ENCODE results near the gene PLPP1. TPM values are rescaled to one million over a fixed set of nuclear protein-coding genes. Genes with fewer than 3 reads are reported as not detected.
A peak's percentile ranks its signal among the peaks of the same experiment; 100 is the strongest.

The PLPP1 gene
- total RNA-seq, 1 experiment from 2014 or later = 7.5 TPM

DNA sequence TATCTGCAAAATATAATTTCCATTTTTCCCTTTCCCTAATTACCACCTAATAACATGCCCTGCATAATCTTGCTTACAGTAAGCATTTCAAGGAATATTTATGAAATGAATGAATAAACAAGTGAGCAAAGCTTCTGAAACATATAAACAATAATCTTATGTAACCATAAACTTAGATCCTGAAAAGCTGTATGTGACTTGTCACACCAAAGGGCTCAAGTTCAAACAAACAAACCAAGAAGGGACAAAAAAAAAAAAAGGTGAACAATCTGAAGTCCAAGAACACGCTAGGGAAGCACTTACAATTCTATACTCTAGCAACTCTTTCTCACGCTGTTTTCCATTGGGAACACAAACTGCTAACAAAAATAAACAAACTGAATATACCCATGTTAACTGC lies 36.3 kb downstream of the PLPP1 start:
- no TSS peak for BruUV-seq (replicated peaks)
- ChIA-PET POLR2A (no interaction called here), CTCF (interaction anchor here (0.7 kb wide), 1 partner anchor 33 kb away, joined by 3 read pairs; no protein-coding TSS in a partner anchor)
- no peak overlapping the region for H3K27ac Mint-ChIP-seq (ENCODE audit: low read depth, unreplicated experiment)
- intact Hi-C loops (cut with micrococcal nuclease) = no loop called here
- H3K4me3 Mint-ChIP-seq (ENCODE audit: unreplicated experiment) = no peak overlapping the region
- H3K27me3 Mint-ChIP-seq (ENCODE audit: insufficient read depth, unreplicated experiment) = no peaks in the 10 kb centered on the region
- no peak for DNase-seq (ENCODE audit: unreplicated experiment)
- no peaks in the 10 kb centered on the region for H3K36me3 Mint-ChIP-seq (ENCODE audit: insufficient read depth, unreplicated experiment)
- H3K9me3 Mint-ChIP-seq (ENCODE audit: unreplicated experiment) = no peaks in the 10 kb centered on the region
- TF ChIP-seq, protein P1, sequence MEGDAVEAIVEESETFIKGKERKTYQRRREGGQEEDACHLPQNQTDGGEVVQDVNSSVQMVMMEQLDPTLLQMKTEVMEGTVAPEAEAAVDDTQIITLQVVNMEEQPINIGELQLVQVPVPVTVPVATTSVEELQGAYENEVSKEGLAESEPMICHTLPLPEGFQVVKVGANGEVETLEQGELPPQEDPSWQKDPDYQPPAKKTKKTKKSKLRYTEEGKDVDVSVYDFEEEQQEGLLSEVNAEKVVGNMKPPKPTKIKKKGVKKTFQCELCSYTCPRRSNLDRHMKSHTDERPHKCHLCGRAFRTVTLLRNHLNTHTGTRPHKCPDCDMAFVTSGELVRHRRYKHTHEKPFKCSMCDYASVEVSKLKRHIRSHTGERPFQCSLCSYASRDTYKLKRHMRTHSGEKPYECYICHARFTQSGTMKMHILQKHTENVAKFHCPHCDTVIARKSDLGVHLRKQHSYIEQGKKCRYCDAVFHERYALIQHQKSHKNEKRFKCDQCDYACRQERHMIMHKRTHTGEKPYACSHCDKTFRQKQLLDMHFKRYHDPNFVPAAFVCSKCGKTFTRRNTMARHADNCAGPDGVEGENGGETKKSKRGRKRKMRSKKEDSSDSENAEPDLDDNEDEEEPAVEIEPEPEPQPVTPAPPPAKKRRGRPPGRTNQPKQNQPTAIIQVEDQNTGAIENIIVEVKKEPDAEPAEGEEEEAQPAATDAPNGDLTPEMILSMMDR (IDR thresholded peaks at IDR 0.05; ENCODE audit: unreplicated experiment) = no peak
- no peaks in the 10 kb centered on the region for H3K4me1 Mint-ChIP-seq (ENCODE audit: insufficient read depth, unreplicated experiment)

DNA sequence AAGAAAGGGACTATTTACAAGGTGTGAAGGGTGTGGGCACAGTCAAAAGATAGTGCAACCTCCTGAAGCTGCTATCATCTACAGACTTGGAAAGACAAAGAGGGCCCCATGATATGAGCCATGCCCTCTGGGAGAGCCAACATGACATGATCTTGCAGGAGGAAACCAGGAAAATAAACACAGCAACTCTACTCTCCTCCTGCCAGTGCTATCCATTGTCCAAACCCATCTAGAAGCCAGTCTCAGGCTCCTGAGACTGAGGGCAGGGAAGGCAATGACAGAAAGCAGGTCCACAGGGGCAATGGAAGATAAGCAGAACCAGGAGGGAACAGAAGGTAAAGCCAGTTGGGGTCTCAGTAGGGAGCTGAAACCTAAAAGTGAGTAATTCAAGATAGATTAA lies 37.1 kb downstream of the PLPP1 start:
- no TSS peak for BruUV-seq (replicated peaks)
- ChIA-PET CTCF (interaction anchor here (0.7 kb wide), 1 partner anchor 34 kb away, joined by 3 read pairs; no protein-coding TSS in a partner anchor), POLR2A (interaction anchor here (0.6 to 0.7 kb wide), 2 partner anchors 16 to 45 kb away, joined by 3 read pairs; no protein-coding TSS in a partner anchor)
- DNase-seq (ENCODE audit: unreplicated experiment) = no peak
- TF ChIP-seq, protein P1 (IDR thresholded peaks at IDR 0.05; ENCODE audit: unreplicated experiment) = no peak
- Mint-ChIP-seq H3K4me3 (ENCODE audit: unreplicated experiment) (no peak overlapping the region), H3K36me3 (ENCODE audit: insufficient read depth, unreplicated experiment) (no peaks in the 10 kb centered on the region), H3K27ac (ENCODE audit: low read depth, unreplicated experiment) (no peak overlapping the region), H3K27me3 (ENCODE audit: insufficient read depth, unreplicated experiment) (no peaks in the 10 kb centered on the region), H3K4me1 (ENCODE audit: insufficient read depth, unreplicated experiment) (no peaks in the 10 kb centered on the region), H3K9me3 (ENCODE audit: unreplicated experiment) (no peaks in the 10 kb centered on the region)
- intact Hi-C loops (cut with micrococcal nuclease) = no loop called here

DNA sequence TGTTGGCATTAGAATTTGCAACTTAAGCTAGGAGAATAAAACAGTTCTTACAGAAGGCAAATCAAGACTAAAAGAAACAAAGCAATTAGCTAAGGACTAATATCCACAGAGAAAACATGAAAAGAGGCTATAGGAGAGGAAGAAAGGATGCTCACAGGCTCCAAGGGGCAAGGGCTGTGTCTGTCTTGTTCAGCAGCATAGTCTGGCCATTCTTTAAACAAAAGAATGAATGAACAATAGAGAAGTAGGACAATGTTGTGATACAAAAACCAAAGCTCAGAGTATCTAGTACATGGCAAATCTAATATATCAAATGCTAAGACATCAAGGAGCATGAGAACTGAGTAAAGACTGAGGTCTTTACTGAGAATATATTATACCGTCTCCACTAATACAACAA lies 39.5 kb downstream of the PLPP1 start:
- intact Hi-C loops (cut with micrococcal nuclease) = no loop called here
- TF ChIP-seq, protein P1 (IDR thresholded peaks at IDR 0.05; ENCODE audit: unreplicated experiment) = no peak
- Mint-ChIP-seq H3K9me3 (ENCODE audit: unreplicated experiment) (no peaks in the 10 kb centered on the region), H3K4me1 (ENCODE audit: insufficient read depth, unreplicated experiment) (peaks cover 6% of the 10 kb centered on the region), H3K27me3 (ENCODE audit: insufficient read depth, unreplicated experiment) (no peaks in the 10 kb centered on the region), H3K4me3 (ENCODE audit: unreplicated experiment) (no peak overlapping the region), H3K36me3 (ENCODE audit: insufficient read depth, unreplicated experiment) (no peaks in the 10 kb centered on the region), H3K27ac (ENCODE audit: low read depth, unreplicated experiment) (no peak overlapping the region)
- POLR2A ChIA-PET = interaction anchor here (1.1 kb wide), 1 partner anchor 9 kb away, joined by 3 read pairs; no protein-coding TSS in a partner anchor
- CTCF ChIA-PET = interaction anchor here (0.6 to 1.3 kb wide), 3 partner anchors 12 to 563 kb away, joined by 3 to 5 read pairs (median 3); no protein-coding TSS in a partner anchor
- BruUV-seq (replicated peaks) = no TSS peak
- no peak for DNase-seq (ENCODE audit: unreplicated experiment)

DNA sequence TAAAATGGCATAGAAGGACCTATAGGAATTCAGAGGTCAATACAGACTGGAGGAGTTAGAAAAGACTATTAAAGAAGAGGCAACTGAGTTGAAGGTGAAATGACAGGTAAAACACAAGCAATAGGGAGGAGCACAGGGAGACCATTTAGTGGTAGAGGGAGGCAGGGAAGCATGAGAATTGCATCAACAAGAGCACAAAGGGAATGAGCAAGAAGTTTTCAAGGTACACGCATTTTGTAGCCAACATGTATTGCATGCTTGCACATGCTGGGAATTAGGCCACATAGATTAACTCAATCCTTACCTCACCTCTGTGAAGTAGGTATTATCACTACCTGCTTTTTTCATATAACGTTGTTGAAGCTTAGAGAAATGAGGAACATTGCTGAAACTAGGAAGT lies 42.3 kb downstream of the PLPP1 start:
- TF ChIP-seq, protein P1 (IDR thresholded peaks at IDR 0.05; ENCODE audit: unreplicated experiment) = no peak
- no peak overlapping the region for H3K4me3 Mint-ChIP-seq (ENCODE audit: unreplicated experiment)
- H3K27me3 Mint-ChIP-seq (ENCODE audit: insufficient read depth, unreplicated experiment) = no peaks in the 10 kb centered on the region
- ChIA-PET CTCF (interaction anchor here (0.6 kb wide), 1 partner anchor 49 kb away, joined by 3 read pairs; no protein-coding TSS in a partner anchor), POLR2A (interaction anchor here (0.6 kb wide), 1 partner anchor 292 kb away, joined by 3 read pairs; no protein-coding TSS in a partner anchor)
- BruUV-seq (replicated peaks) = no TSS peak
- DNase-seq (ENCODE audit: unreplicated experiment) = peak; percentile 4
- H3K36me3 Mint-ChIP-seq (ENCODE audit: insufficient read depth, unreplicated experiment) = no peaks in the 10 kb centered on the region
- intact Hi-C loops (cut with micrococcal nuclease) = no loop called here
- no peak overlapping the region for H3K27ac Mint-ChIP-seq (ENCODE audit: low read depth, unreplicated experiment)
- H3K4me1 Mint-ChIP-seq (ENCODE audit: insufficient read depth, unreplicated experiment) = peaks cover 6% of the 10 kb centered on the region
- no peaks in the 10 kb centered on the region for H3K9me3 Mint-ChIP-seq (ENCODE audit: unreplicated experiment)
